ENCODE data around the gene UGT3A1.
"Not testable (repeated sequence)": the region's sequence is repeated elsewhere in the genome, so short reads cannot be mapped to it uniquely, and the experiment has no call there.

The UGT3A1 gene

GRCh38 chr5:35988529-35988928, 2.7 kb downstream of the UGT3A1 start:
- DNase-seq (ENCODE audit: low spot score) = no peak

GRCh38 chr5:35987776-35988175, 3.4 kb downstream of the UGT3A1 start:
- no peak for DNase-seq (ENCODE audit: low spot score)

DNA sequence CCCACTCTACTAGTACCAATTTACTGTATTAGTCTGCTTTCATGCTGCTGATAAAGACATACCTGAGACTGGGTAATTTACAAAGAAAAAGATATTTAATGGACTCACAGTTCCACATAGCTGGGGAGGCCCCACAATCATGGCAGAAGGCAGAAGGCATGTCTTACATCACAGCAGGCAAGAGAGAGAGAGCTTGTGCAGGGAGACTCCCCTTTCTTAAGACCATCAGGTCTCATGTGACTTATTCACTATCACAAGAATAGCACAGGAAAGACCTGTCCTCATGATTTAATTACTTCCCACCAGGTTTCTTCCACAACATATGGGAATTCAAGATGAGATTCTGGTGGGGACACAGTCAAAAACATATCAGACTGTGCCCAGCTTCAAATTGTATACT, 11.5 kb downstream of the UGT3A1 start:
- DNase-seq (ENCODE audit: low spot score) = no peak

DNA sequence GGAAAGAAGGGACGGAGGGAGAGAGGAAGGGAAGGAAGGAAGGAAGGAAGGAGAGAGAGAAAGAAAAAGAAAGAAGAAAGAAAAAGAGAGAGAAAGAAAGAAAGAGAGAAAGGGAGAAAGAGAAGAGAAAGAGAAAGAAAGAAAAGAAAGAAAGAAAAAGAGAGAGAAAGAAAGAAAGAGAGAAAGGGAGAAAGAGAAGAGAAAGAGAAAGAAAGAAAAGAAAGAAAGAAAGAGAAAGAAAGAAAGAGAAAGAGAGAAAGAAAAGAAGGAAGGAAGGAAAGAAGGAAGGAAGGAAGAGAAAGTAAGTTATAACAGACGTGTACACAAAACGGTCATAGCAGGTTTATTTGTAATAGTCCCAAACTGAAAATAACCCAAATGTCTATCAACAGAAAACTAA, 14.3 kb downstream of the UGT3A1 start:
- DNase-seq (ENCODE audit: low spot score) = not testable (repeated sequence)

DNA sequence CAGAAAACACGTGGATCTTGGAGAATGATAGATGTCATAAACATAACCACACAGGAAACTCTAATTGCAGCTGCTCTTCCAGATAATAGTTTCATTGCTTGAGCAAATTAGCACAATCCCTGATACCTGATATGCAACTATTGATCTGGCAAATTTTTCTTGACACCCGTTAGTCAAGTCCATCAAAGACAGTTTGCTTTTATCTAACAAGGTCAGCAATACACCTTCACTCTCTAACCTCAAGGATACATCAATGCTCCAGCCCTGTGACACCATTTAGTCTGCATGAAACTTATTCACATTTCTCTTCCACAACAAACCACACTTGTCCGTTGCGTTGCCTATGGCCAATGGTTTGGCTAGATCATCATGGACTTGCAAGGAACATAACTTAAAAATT, 16.6 kb downstream of the UGT3A1 start:
- no peak for DNase-seq (ENCODE audit: low spot score)

DNA sequence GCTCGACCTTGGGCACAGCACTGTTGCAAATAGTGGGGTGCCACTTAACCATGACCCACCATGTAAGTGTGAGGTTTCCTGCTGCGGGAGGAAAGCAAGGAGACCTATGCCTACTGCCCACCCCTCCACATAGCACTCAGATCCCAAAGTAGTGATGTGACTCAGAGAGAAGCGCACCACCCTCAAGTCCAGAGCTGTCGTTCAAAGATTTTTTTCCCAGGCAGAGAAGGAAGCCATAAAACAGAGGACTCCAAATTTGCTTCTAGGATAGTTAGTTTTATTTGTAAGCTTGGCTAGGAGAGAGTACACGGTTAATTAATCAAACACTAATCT, 19.3 kb downstream of the UGT3A1 start:
- DNase-seq (ENCODE audit: low spot score) = no peak

DNA sequence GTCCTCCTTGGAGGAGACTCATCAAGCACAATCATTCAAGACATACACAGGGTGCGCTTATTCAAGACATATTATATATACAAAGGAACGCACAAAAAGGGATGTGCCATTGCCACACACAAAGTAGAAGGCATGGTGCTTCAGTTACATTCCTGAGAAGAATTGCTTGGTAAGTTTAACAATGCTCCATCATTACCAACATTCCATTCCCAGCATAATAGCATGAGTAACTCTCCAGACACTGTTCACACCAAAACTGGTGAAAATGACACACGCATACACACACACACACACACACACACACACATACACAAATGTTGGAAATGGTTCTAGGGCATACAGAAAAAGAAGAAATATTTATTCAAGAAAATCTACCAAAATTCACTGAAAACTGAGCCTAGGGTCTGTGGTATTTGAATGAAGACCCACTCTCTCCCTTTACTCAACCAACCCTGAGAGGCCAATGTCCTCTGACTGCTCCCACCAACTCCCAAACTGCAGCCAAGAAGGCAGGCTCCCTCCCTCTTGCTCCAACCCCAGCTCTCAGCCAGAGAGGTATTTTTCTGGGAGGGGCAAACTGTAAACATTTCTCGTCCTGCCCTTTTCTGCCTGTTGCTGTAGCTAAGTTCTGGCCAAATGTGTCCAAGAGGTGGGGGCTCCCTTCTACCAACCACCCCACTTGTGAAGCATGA, 19.9 kb downstream of the UGT3A1 start:
- no peak for DNase-seq (ENCODE audit: low spot score)

GRCh38 chr5:35963381-35963843, 27.8 kb downstream of the UGT3A1 start:
- no peak for DNase-seq (ENCODE audit: low spot score)

DNA sequence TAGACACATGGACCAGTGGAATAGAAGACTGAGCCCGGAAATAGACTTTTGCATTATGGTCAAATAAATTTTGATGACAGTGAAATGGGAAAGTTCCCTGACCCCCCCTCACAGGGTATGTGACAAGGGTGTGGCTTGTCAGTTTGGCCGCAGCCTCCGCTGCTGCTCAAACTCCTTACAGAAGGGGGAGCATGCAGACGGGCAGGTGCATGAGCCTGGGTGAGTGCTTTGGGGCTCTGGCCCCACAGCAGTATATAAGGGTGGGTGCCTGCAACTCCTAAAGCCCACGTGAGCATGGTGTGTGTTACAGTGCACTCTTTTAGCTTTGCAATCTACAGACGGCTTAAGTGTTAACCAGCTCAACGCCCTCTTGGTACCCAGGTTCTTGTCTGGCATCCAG, 30.9 kb downstream of the UGT3A1 start:
- DNase-seq (ENCODE audit: low spot score) = no peak

GRCh38 chr5:35956429-35956828, 34.8 kb downstream of the UGT3A1 start:
- DNase-seq (ENCODE audit: low spot score) = no peak

GRCh38 chr5:35954175-35954574, 37.0 kb downstream of the UGT3A1 start:
- DNase-seq (ENCODE audit: low spot score) = no peak

GRCh38 chr5:35947085-35947484, 44.1 kb downstream of the UGT3A1 start:
- DNase-seq (ENCODE audit: low spot score) = no peak

- DNase-seq (ENCODE audit: low spot score) = no peak
These were observed 51.6 kb downstream of the UGT3A1 start for GRCh38 chr5:35939639-35940038.

DNA sequence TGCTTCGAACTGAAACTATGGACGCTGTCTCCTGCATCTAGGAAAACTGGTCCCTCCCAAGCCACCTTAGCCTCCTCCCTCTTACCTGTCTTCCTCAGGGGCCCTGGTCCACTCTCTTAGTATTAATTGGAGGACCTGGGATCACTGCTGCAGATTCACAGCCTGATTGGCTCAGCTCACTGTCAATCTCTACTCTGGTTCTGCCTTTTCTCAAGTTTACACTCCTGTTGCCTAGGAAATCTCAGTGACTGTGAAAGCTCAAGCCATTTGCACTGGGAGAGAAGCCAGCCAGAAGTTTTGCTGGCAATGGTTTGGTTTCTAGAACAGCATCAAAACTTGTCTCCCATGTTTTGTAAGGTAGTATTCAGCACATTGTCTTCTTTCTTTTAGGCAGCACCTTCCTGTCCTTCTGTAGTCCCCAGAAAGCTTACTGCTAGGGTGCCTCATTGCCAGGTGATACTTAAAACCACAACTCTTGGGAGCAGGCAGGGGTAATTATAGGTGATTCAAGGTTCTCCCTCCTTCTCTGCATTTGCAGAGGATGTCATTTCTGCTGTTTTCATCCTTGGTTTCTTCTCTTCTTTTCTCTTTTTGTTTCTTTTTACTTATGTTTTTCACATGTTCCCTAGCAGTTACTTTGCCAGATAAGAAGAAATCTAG, 52.5 kb downstream of the UGT3A1 start, which contains the start of gene CAPSL:
Gene CAPSL, minus strand, starts transcription at position 55 of the 660 bp plus-strand sequence. CDS start 17,502 bp downstream, outside the sequence.
- DNase-seq (ENCODE audit: low spot score) = no peak

GRCh38 chr5:35926389-35927051, 64.7 kb downstream of the UGT3A1 start:
- peak; percentile 77 for DNase-seq (ENCODE audit: low spot score)

DNA sequence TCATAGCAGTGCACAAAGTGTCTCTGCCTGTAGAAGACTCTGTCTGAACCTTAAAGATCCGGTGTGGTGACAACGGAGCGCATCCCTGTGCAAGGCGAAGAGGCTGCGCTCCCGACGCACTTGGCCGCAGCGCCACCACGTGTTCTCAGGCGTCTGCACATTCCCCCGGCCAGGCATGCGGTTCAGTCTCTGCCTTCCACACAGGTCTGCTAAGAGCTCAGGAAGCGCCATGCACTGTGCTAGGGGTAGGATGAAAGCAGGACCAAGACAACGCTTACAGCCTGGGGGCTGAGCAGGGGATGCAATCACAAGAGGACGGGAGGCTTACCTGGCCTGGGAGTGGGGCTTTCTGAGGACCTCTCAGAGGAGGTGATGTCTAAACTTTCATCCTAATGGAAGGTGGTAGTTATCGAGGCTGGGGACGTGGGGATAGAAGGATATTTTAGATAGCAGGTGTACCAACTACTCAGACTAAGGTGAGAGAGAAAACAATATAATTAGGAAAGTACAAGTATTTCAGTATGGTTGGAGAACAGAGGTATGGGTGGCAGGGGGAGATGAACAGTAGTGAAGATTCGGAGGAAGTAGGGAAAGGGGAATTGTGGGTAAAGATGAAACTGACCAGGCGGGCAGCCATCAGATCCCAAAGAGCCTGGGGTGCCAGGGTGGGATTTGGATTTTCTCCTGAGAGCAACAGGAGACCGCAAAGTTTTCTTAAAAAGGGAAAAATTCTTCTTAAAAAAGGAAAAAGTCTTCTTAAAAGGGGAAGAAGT, 66.1 kb downstream of the UGT3A1 start:
- DNase-seq (ENCODE audit: low spot score) = peak; percentile 90

- peak; percentile 41 for DNase-seq (ENCODE audit: low spot score)
These were observed 66.9 kb downstream of the UGT3A1 start for GRCh38 chr5:35924122-35924949.

- no peak for DNase-seq (ENCODE audit: low spot score)
These were observed 68.7 kb downstream of the UGT3A1 start for GRCh38 chr5:35922468-35922867.

DNA sequence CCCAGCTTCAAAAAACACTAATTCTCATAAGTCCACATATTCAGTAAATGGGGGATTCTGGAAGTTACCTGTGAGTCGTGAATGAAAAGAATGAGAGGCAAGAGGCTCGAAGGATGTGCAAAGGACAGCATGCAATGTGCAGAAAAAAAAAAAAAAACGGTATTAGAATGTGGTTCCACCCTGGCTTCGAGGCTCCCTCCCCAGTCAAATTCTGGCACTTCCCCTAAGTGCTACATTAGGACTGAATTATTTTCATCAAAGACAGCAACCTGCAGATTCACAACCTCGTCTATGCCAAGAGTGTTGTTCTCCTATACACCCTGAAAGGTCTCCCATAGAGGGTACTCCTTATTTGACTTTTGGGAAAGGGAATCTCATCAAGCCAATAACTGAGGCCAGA, 69.3 kb downstream of the UGT3A1 start:
- DNase-seq (ENCODE audit: low spot score) = no peak

DNA sequence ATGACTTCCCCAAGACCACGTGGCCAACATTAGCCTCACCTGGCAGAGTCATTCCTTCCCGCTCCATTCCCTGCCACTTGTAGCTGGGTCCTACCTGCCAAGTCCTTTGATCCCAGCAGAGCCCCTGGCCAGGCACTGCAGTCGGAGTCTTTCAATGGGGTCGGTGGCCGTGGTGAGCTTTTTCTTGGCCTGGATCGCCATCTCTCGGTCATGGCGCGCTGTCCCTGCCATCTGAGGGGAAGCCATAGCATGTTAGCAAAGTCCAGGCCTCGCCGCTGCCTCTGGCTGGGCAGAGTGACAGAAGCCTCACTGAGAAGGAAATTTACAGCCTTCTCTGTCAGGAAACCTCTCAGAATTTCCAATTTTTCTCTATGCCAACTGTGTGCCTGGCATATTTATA, 70.3 kb downstream of the UGT3A1 start:
- no peak for DNase-seq (ENCODE audit: low spot score)

GRCh38 chr5:35919191-35919590, 72.0 kb downstream of the UGT3A1 start:
- no peak for DNase-seq (ENCODE audit: low spot score)

DNA sequence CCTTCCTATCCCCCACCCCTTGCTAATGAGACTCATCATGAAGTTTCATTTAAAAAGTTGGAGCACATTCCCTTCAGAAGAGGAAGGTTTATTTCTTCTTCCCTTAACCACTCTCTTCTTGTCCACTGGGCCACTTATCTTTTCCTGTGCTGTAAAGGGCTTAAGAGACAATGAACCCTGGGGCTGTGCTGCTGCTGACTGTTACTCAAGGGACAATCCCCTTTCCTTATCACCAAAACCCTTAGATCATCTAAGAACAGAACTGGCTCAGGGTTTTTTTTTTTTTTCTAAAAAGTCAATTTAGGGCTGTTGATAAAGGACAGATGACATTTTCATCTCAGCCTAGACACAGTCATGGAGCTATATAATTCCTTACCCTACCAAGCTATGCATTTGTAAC, 82.4 kb downstream of the UGT3A1 start:
- DNase-seq (ENCODE audit: low spot score) = no peak

Measured in CD4-positive, alpha-beta T cell treated with Interleukin-15 for 4 hours (primary cell).